ENCODE data around the gene SORCS2.
A peak's percentile ranks its signal among the peaks of the same experiment; 100 is the strongest.

SORCS2 gene

DNA sequence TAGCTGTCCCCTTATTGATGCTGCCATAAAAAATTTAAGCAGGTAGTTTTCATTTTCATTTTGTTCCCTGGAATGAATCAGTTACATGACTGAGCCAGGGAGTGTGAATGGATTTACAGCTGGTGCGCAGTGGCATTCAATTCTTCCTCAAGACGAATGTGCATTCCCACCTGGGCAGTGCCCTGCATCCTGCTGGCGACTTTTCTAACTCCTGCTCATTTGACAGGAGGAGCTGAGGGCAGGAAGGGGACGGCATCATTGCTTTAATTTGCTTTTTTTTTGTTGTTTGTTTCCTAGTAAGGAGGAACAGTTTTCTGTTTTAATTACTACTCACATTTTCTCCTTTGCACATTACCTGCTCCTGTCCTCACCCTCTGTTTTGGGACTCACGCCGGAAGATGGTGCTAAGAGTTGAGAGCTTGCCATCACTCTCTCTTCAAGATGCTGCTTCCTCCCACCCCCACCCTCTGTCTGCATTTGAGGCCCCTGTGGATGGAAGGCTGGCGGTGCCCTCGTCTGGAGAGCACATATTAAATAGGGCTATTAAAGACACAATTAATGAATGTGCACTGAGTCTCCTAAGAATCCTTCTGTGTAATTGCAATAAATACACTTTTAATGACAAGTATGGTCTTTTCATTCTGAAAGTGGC is 206.6 kb downstream of the SORCS2 start:
- DNase-seq: no peak

DNA sequence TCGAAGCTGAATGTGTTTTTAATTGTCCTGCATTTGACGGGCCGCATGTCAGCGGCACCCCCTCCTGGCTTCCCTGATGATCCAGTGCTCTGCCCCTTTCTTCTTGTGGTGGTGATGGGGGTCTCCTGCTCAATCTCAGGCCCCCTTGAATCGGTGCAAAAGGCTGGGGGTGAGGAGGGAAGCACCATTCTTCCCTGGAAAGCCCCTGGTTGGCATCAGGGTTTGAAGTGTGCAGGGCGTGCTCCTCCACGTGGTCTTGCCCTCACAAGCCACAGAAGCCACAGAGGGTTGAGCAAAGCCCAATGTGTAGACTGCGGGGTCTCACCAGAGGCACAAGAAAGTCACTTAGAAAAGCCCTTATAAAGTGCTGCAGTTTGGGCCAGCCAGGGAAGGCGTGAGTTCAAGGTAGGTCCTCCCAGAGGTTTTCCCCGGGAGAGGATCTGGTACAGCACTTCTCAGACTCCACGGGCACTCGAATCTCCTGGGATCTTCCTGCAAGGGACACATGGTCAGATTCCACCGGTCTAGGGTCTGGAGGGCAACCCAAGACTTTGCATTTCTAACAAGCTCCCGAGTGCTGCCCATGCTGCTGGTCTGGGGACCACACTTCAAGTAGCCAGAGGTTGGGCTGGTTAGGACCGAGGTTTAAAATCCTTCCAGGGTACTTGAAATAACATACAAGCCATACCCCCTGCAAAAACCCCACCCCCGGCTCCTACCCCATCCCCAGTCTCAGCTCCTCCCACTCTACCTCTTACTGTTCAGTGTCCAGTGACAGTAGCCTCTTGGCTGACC is 207.3 kb downstream of the SORCS2 start:
- DNase-seq: no peak

DNA sequence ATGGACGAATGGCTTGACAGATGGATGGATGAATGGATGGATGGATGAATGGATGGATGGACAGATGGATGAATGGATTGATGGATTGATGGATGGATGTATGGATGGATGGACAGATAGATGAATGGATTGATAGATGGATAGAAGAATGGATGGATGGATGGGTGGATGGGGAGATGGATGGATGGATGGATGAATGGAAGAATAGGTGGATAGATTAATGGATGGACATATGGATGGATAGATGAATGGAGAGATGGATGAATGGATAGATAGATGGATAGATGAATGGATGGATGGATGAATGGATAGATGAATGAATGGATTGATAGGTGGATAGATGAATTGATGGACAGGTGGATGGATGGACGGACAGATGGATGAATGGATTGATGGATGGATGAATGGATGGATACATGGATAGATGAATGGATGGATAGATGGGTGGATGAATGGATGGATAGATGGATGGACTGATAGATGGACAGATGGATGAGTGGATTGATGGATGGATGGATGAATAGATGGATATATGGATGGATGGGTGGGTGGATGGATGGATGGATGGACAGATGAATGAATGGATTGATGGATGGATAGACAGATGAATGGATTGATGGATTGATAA is 208.4 kb downstream of the SORCS2 start:
- no peak for DNase-seq

DNA sequence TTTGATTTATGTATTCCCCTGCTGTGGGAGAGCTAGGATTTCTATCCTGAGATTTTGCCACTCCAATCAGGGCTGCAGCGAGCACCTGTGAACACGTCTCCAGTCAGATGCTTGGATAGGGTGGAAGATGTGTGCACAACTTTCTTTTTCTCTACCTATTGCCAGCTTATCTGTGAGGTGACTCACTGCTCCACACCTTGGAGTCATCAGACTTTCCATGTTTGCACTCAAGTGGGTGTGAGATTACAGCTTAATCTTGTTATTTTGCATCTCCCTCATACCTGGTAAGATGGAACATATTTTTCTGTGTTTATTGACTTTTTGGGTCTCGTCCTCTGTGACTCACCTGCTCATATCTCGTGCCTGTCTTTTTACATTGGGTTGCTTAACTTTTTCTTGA is 210.2 kb downstream of the SORCS2 start:
- no peak for DNase-seq

DNA sequence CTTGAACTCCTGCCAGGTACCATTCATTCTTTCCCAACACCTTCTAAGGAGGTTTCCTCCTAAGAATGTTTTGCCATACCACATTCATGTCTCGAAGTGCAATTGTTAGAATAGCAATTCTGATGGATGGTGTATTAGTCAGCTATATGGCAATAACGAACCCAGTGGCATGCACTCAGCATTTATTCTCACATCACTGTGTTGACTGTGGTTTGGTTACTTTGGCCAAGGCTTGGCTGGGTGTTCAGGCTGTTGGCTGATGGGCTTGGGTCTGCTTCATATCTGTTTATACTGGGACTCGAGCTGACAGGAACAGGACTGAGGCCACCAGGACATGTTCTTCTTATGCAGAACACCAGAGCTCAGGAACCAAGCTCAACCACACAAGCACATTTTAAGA is 210.7 kb downstream of the SORCS2 start:
- DNase-seq: peak; percentile 12

DNA sequence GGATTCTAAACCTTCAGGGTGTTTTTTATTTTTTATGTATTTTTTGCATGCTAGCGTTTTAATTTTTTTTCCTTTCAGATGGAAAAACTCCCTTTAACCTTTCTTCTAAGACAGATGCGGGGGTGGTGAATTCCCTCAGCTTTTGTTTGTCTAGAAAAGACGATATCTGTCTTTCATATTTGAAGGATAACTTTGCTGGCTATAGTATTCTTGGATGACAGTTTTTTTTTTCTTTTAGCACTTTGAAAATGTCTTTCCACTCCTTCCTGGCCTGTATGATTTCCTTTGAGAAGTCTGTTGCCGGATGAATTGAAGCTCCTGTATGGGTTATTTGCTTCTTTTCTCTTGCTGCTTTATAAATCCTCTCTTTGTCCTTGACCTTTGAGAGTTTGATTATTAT is 215.8 kb downstream of the SORCS2 start:
- DNase-seq: no peak

DNA sequence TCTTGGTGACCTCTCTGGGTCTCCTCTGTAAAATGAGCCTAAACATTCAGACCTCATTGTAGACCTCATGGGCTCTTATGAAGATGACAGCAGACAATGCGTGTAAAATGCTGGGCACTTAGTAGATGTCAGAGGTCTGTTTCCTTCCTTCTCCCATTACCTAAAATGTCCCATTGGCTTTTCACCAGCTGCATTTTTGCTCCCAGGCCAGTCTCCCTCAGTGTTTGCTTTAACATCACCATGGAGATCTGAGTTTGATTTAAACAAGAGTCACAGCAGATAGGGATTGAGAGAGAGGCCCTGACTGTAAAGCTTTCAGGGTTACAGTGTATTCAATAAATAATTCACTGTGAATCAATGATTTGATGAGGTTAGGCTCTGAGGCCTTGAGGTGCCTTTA is 218.1 kb downstream of the SORCS2 start:
- DNase-seq: no peak

DNA sequence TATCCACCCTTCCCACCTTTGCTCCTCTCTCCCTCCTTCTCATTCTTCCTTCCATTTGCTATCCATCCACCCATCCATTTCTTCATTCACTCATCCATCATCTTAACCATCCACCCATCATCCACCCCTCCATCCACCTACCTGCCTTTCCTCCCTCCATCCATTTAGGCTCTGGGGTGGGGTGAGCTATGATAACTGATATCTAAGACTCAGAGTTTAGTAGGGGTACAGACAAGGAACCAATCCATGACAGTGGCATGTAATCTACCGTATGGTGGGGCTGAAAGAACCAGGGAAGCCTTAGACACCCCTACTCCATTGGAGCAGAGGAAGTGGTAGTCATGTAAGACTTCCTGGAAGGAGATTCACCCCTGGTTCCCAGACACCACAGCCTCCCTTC is 219.2 kb downstream of the SORCS2 start:
- no peak for DNase-seq

DNA sequence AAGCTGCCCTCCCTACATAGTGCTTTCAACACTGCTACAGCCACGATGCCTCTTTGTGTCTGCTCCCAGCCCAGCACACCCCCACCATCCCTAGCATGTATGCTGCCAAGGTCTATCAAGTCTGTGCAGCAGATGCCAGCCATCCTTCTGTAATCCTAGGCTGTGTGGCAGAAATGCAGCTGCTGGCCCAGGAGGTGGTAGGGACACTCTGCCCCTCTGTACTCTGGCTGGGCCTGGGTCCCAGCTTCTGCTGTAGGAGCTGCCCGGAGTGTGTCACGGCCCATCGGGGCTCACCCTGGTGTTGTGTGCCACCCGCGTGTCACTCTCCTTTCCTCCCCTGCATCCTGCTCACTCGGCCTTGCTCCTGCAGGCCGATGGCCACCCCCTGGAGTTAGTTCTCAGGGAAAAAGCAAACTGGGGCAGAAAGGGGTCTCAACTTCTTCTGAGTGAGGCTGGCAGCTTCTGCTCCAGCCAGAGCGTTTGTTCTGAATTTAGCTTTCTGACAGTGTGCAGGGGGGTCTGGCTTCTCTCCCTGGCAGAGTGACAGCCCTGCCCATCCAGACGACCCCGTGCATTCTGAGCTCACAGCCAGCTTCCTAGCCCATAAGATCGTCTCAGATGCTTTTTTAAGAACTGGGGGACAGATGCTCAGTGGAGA is 219.7 kb downstream of the SORCS2 start:
- DNase-seq: no peak

DNA sequence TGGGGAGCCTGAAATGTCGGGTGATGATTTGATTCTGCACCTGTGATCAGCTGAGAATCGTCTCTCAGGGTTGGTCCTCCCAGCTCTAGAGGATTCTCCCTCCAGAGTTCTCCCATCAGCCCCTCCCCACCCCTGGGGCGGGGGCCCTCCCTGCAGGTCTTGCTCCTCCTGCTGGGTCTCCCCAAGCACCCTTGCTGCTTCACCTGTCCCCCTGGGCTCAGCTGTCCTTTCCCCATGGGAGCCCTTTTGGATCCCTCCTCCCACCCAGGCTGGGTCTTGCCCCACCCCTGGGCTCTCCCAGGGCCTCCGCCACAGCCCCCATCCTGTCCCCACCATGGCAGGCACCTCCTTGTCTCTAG is 220.2 kb downstream of the SORCS2 start:
- no peak for DNase-seq

DNA sequence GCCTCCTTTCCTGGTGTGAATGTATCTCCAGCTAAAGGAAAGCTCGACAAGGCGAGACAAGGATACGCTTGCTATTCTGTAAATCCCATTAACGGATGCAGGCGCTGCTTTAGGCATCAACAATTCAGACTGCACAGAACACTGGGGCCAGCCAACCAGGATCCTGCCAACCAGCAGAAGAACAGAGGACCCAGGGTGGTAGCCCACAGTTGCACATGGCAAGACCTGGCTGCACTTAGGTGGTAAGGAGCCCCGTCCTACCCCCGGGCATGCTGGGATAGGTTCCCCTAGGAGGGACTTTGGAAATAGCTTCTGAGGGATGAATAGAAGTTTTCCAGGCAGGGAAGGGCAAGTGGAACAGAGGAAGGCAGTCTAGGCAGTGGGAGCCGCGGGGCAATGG is 221.7 kb downstream of the SORCS2 start:
- no peak for DNase-seq

DNA sequence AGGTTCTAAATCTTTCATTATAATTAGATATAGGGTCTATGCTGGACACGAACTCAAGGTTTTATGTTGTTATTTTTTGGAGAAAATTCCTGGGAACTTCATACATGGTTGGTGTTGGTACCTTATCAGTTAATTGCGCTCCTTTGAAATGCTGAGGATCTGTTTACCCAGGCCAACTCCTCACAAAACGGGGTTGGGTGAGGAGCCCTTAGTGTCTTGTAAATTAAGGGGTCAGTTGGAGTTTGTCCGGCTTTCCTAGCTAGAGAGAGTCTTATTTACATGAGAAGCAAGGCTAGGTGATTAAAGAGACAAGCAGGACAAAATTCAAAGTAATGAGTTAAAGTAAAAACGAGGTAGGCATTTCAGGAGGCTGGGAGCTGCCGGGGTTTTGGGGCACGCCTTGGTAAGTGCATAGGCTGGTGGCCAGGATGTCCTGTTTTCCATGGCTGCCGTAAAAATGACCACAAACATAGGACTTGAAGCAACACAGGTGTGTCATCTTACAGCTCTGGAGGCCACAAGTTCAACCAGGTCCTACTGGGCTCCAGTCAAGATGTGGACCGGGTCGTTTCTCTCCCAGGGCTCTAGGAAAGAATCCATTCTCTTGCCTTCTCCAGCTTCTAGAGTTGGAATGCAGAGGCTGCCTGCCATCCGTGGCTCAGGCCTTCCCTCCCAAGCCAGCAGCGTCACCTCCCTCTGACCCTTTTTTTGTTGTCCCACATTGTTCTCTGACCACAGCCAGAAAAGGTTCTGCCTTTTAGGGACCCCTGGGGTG is 222.6 kb downstream of the SORCS2 start:
- no peak for DNase-seq

DNA sequence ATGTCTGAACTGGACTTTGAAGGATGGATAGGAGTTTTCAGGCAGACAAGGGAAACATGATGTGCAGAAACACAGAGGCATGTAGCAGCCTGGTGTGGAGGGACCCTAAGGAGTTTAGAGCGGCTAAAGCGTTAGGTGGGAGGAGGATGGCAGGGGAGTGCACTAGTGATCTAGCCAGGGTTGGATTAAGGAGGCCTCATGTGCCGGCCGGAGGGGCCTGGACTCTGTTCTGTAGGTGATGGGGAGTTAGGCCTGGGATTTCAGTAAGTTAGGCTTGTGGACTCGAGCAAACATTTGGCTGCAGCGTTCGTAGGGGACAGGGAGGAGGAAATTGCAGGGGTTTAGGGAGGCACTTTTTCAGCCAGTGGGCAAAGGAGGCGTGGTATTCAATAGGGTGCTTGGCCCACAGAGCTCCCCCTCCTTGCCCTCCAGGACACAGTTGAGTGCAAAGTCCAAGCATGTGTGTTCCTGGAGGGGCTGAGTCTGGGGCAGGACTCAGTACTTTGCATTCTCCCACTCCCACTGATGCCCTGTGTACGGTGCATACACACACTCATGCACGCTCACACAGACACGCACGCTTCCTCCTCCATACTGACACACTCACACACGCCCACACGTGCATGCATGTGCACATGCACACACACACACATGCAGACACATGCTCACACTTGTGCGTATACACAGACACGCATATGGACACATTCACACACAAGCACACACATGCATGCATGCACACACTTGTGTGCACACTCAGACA is 223.8 kb downstream of the SORCS2 start:
- DNase-seq: no peak

DNA sequence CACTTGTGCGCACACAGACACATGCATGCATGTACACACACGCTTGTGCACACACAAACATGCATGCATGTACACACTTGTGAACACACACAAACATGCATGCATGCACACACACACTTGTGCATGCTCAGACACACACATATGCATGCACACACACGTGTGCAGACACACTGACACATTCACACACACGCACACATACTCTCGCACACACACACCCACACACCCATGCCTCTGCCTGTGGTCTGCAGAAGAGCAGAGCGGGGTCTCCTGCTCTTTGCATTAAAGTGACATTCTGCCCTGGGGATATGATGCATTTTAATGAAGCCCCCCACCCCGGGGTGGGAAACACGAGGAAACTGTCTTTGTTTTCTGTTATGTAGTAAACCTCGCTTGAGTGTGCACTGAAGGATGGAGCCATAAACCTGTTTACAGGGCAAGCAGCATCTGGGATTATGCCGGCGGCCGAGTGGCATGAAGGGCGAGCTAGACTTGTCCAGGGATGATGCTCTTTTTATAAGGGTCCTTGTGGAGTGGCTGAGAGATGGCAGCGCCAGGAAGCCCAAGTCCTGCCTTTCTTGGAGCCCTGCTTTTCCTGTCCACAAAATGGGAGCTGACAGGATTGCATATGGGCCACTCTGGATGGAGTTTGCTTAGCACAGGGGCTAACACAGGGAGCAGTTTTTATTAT is 224.6 kb downstream of the SORCS2 start:
- no peak for DNase-seq

DNA sequence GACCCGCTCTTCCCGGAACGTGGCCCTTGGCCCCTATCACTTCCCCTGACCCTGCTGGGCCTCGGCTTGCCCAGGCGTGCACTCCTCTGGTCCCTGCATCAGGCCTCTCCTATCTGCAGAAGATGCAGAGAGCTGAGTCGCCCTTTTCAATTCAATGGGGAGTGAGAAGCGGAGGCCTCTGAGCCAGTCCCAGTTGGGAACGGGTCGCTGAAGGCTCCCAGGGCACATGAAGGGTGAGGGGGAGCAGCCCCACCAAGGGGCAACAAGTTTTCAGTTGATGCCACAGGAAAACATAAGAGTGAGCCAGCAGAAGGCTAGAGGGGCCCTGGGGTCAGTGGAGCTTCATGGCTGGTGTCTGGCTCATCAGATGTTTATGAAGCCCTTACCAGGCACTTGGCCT is 225.3 kb downstream of the SORCS2 start:
- DNase-seq: no peak

DNA sequence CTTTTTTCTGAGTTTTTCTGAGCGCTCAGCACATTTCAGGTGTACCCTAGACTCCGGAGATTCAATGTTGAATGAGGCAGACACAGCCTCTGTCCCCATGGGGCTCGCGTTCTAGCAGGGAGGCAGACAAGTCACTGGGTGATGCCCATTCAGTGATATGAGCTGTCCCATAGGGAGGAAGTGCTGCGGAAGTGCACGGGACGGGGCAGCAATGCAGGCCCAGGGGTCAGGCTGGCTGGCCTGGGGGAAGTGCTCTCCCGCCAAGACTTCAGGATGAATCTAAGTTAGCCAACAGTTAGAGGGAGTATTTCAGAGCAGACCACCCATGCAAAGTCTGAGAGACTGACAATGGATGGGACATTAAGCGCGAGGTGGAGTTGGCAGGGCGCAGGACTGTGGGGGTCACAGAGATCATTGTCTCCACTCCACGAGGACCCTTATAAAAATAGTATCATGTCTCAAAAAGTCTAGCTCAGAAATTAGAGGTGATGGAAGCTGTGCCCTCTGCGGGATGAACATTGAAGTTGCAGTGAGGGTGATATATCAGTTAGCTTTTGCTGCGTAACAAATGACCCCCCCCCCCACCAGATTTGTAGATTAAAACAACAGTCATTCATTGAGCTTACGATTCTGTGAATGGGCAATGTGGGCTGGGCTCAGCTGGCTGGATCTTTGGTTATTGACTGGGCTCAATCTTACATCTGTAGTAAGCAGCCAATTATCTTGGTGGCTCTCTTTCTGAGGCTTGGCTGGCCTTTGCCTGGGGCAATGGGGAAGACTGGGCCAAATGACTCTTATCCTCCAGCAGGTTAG is 226.0 kb downstream of the SORCS2 start:
- DNase-seq: no peak

DNA sequence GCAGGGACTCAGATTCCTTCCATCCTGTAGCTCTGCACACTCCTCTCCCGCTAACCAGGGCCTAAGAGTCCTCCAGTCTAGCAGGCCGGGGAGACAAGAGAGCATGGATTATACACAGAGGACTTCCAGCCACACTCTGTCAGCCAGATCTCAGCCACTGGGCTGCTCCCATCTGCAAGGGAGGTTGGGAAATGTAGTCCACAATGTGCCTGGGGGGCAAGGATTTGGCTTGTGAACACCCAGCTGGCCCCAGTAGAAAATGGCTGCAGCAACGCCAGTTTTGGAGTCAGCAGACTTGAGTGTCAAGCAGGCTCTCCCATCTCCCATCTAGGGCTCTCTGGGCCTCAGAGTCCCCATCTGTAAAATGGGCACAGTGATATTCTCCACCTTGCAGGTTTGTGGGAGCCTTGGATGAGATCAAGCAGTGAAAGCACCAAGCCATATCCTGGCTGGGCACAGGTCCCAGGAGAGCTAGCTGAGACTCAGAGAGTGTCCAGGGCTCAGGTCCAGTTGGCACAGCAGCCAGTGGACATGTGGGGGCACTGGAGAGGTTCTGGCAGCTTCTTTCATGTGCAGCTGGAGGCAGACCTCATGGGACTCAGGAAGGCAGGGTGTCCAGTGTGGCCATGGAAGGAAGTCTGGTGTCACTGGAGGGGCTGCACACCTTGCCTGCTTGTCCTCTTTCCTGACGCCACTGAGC is 227.8 kb downstream of the SORCS2 start:
- DNase-seq: no peak

DNA sequence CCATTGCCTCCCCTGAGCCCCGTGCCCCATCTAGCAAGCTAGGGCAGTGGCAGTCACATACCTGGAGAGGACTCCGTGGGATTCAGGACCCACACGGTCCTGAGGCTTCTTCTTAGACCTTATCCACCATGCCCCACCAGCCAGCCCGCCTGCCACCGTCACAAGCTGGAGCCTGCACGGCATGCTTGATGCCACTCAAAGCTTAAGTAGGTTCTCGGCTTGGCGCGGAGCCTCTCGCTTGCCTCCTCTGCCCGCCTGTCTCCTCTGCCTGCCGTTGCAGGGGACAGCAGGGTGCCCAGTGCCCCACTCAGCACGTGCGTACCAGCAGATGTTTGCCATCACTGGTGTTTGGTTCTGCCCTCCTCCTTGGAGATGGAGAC is 228.3 kb downstream of the SORCS2 start:
- DNase-seq: no peak

DNA sequence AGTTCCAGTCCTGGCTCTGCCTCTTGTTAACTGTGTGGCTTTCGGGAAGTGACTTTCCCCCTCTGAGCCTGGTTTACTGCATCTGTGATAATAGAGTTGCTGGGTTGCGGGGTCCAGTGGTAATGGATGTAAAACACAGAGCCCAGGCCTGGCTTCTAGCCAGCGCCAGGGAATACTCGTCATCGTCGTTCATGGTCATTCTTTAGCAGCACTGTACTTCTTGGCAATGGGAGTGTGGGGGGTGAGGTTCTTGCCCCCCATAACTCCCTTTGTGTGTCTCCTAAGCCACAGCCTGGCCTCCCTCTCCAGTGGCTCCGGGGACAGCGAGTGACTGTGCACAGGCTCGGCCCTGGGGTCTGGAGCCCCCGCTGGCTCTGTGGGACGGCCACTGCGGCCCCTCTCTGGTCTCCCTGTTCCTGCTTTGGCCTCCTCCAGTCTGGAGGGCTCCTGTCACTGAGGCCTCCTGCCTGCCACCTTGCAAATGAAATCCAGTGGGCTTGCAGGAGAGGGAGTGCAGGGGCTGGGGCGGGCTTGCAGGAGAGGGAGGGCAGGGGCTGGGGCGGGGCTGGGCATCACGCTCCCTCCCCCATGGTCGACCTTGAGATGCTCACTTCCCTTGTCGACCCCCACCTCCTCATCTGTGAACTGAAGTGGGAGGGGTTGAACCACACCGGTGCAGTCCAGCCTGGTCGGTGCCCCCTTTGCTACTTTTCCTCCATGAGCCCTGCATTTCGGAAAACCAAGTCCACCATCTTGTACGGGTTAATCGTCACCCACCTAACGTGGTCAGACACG is 229.2 kb downstream of the SORCS2 start:
- no peak for DNase-seq

Measured in fibroblast of skin of right biceps (primary cell).